Esophagus muscularis mucosa (tissue), 4 donors: Measurements from ENCODE around the gene CNOT1.

Experiments
- EP300 ChIP-seq: sonication (generic); formaldehyde crosslinking; IDR thresholded peaks from one replicate; pipeline ENCODE4 v1.6.1; 2017; ENCODE audit warnings: antibody characterized with exemption
- POLR2A ChIP-seq: fragments of 450-650 bp; IDR thresholded peaks from one replicate; pipeline ENCODE4 v1.6.1; 2017; ENCODE audit warnings: antibody characterized with exemption, moderate library complexity, mild to moderate bottlenecking, low read depth
- POLR2AphosphoS5 ChIP-seq, 2 donors: sonication (generic); formaldehyde crosslinking; IDR thresholded peaks; one replicate each; pipeline ENCODE4 v1.6.1; 2017; ENCODE audit warnings: antibody characterized with exemption in 2 of 2
- TF ChIP-seq, protein P1 (sequence below), 3 experiments: fragments of 200-600 bp in 2 of 3; fragments of 450-650 bp in 1 of 3; sonication (generic) in 2 of 3; IDR thresholded peaks; one replicate each; pipeline ENCODE4 v1.5.1; 2017 to 2019; ENCODE audit warnings: antibody characterized with exemption in 3 of 3, mild to moderate bottlenecking in 2 of 3, moderate library complexity in 1 of 3

DNA sequence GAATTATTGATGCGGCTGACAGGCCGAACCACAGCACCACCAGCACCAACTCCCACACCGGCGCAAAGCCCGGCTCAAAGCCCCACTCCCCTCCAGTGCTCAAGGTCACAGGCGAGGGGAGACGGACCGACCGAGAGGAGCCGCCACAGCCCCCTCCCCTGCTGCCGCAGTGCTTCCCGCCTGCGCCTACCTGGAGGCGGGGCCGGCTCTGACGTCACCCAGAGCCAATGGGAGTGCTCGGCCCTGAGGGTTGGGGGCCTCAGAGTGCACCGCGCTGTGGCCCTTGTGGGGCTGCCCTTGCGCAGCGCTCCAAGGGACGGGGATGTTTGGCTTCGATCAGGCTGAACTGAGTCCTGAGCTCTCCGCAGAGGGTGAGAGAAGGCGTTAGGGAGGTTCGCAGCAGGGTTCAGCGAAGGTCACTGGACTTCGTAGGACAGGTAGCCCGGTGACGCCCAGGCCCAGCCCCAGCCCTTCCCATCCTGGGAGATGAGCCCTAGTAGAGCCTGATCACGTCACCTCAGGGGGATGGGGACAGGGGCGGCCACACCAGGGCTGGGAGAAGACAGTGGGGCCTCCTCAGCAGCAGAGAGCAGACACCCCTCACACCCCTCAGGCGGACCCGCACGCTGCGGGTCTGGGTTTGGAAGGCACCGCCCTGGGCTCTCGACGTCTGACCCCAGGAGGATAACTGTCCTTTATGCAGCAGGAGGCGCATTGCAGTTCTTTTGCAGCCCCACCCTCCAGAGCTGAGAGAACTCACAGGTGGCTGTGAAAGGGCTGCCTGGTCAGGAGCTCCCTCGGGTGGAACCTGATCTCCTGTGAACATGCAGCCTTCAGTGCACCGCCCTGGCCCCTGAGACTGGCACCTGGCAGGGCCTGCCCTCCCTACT is 128.1 kb downstream of the CNOT1 start:
- TF ChIP-seq POLR2A (no peak), POLR2AphosphoS5 (IDR thresholded peaks at IDR 0.05) (no peak), EP300 (no peak)
- TF ChIP-seq, protein P1, sequence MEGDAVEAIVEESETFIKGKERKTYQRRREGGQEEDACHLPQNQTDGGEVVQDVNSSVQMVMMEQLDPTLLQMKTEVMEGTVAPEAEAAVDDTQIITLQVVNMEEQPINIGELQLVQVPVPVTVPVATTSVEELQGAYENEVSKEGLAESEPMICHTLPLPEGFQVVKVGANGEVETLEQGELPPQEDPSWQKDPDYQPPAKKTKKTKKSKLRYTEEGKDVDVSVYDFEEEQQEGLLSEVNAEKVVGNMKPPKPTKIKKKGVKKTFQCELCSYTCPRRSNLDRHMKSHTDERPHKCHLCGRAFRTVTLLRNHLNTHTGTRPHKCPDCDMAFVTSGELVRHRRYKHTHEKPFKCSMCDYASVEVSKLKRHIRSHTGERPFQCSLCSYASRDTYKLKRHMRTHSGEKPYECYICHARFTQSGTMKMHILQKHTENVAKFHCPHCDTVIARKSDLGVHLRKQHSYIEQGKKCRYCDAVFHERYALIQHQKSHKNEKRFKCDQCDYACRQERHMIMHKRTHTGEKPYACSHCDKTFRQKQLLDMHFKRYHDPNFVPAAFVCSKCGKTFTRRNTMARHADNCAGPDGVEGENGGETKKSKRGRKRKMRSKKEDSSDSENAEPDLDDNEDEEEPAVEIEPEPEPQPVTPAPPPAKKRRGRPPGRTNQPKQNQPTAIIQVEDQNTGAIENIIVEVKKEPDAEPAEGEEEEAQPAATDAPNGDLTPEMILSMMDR (IDR thresholded peaks at IDR 0.05), result no peak
